ENCODE results near the gene ADH4.
"Not testable (repeated sequence)": the region's sequence is repeated elsewhere in the genome, so short reads cannot be mapped to it uniquely, and the experiment has no call there.

The ADH4 gene

GRCh38 chr4:99135541-99136162 lies 8.4 kb downstream of the ADH4 start:
- H3K4me3 ChIP-seq (ENCODE audit: low read depth, low read length), result no peak overlapping the region
- TF ChIP-seq CTCF (IDR thresholded peaks at IDR 0.05; ENCODE audit: borderline replicate concordance, insufficient read depth, low read depth, low read length), result no peak

GRCh38 chr4:99134586-99134985 lies 9.5 kb downstream of the ADH4 start:
- TF ChIP-seq CTCF (IDR thresholded peaks at IDR 0.05; ENCODE audit: borderline replicate concordance, insufficient read depth, low read depth, low read length), result no peak

GRCh38 chr4:99131378-99131777 lies 12.7 kb downstream of the ADH4 start:
- H3K4me3 ChIP-seq (ENCODE audit: low read depth, low read length), result no peak overlapping the region
- no peak for TF ChIP-seq CTCF (IDR thresholded peaks at IDR 0.05; ENCODE audit: borderline replicate concordance, insufficient read depth, low read depth, low read length)

More at GRCh38 chr4:99134586-99134985, 9.5 kb downstream of the ADH4 start:
- H3K4me3 ChIP-seq (ENCODE audit: low read depth, low read length), result no peak overlapping the region

- no peak overlapping the region for H3K4me3 ChIP-seq (ENCODE audit: low read depth, low read length)
- TF ChIP-seq CTCF (IDR thresholded peaks at IDR 0.05; ENCODE audit: borderline replicate concordance, insufficient read depth, low read depth, low read length), result no peak
Observed at GRCh38 chr4:99126376-99126775, 17.7 kb downstream of the ADH4 start.

- no peak for TF ChIP-seq CTCF (IDR thresholded peaks at IDR 0.05; ENCODE audit: borderline replicate concordance, insufficient read depth, low read depth, low read length)
- H3K4me3 ChIP-seq (ENCODE audit: low read depth, low read length), result no peak overlapping the region
Observed at GRCh38 chr4:99121008-99121407, 23.1 kb downstream of the ADH4 start.

- no peak overlapping the region for H3K4me3 ChIP-seq (ENCODE audit: low read depth, low read length)
- no peak for TF ChIP-seq CTCF (IDR thresholded peaks at IDR 0.05; ENCODE audit: borderline replicate concordance, insufficient read depth, low read depth, low read length)
Observed at GRCh38 chr4:99120501-99120900, 23.6 kb downstream of the ADH4 start.

GRCh38 chr4:99117876-99118693 lies 26.0 kb downstream of the ADH4 start:
- no peak overlapping the region for H3K4me3 ChIP-seq (ENCODE audit: low read depth, low read length)
- TF ChIP-seq CTCF (IDR thresholded peaks at IDR 0.05; ENCODE audit: borderline replicate concordance, insufficient read depth, low read depth, low read length), result no peak

- not testable (repeated sequence) for H3K4me3 ChIP-seq (ENCODE audit: low read depth, low read length)
Observed at GRCh38 chr4:99117122-99117841, 26.8 kb downstream of the ADH4 start.

- H3K4me3 ChIP-seq (ENCODE audit: low read depth, low read length), result not testable (repeated sequence)
Observed at GRCh38 chr4:99109286-99109685, 34.8 kb downstream of the ADH4 start.

Data from GM12875 (cell line).